ENCODE measurements around the gene MCAT.
"Not testable (repeated sequence)": the region's sequence is repeated elsewhere in the genome, so short reads cannot be mapped to it uniquely, and the experiment has no call there.

MCAT gene

DNA sequence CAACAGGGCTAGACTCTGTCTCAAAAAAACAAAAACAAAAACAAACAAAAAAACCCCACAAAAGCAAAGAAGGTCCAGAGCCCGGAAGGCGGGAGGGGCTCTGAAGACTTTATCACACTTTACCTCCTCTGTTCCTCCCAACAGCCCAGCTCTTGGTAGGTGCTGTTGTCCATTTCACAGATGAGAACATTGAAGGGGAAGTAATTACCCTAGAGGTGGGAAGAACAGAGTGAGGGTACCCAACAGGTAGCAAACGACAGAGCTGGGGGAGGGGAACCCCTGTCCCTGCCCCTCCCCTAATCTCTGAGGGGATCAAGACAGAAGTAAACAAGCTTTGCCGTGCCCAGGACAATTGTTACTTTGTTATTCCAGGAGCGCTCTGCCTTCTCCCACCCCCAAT, 33.7 kb downstream of the MCAT start:
- H3K9me3 ChIP-seq (ENCODE audit: control insufficient read depth, insufficient read depth, low read length): no peaks in the 10 kb centered on the region
- H3K27me3 ChIP-seq (ENCODE audit: control insufficient read depth, insufficient read depth, low read length): peaks cover 19% of the 10 kb centered on the region
- peaks cover 1% of the 10 kb centered on the region; the same call in 1 of the 2 replicates for H3K4me1 ChIP-seq (ENCODE audit: control insufficient read depth, insufficient read depth, low read length)
- H3K36me3 ChIP-seq (ENCODE audit: control insufficient read depth, insufficient read depth, low read length): no peaks in the 10 kb centered on the region
- no peak overlapping the region; the same call in 1 of the 2 replicates for H3K4me3 ChIP-seq (ENCODE audit: low read length)
- no CpG with 5 or more reads among the region's 5 CpGs for WGBS (ENCODE audit: insufficient coverage, insufficient read length)
- H3K27ac ChIP-seq (ENCODE audit: low read length): no peak overlapping the region
- DNase-seq (ENCODE audit: low read depth, low spot score): no peak

DNA sequence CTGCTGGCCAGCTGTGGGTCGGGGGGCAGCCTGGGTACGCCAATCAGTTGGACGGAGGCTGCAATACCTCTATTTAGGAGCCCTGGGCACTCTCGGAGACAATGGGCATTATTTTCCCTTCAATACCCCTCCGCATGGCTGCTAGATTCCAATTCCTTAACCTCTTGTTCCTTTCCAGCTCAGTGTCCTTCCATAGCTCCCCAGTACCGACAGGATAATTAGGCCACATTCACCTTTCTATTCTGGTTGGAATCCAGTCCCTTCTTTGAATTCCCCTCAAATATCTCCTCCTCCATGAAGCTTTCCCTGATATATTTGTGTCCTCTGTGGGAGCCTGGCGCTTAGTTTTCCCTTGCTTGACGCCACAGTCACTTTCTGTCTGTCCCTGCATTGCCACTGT, 36.9 kb downstream of the MCAT start:
- Histone ChIP-seq H3K27me3 (ENCODE audit: control insufficient read depth, insufficient read depth, low read length) (peaks cover 12% of the 10 kb centered on the region; the same call in 1 of the 2 replicates), H3K4me1 (ENCODE audit: control insufficient read depth, insufficient read depth, low read length) (peaks cover 1% of the 10 kb centered on the region; the same call in 1 of the 2 replicates), H3K9me3 (ENCODE audit: control insufficient read depth, insufficient read depth, low read length) (no peaks in the 10 kb centered on the region), H3K36me3 (ENCODE audit: control insufficient read depth, insufficient read depth, low read length) (no peaks in the 10 kb centered on the region), H3K27ac (ENCODE audit: low read length) (no peak overlapping the region), H3K4me3 (ENCODE audit: low read length) (no peak overlapping the region)
- no peak for DNase-seq (ENCODE audit: low read depth, low spot score)
- WGBS (ENCODE audit: insufficient coverage, insufficient read length): no CpG with 5 or more reads among the region's 8 CpGs

- not testable (repeated sequence) for H3K27ac ChIP-seq (ENCODE audit: low read length); H3K27me3 ChIP-seq (ENCODE audit: control insufficient read depth, insufficient read depth, low read length); H3K4me1 ChIP-seq (ENCODE audit: control insufficient read depth, insufficient read depth, low read length); H3K9me3 ChIP-seq (ENCODE audit: control insufficient read depth, insufficient read depth, low read length); H3K36me3 ChIP-seq (ENCODE audit: control insufficient read depth, insufficient read depth, low read length); DNase-seq (ENCODE audit: low read depth, low spot score); H3K4me3 ChIP-seq (ENCODE audit: low read length)
- WGBS (ENCODE audit: insufficient coverage, insufficient read length): no CpG with 5 or more reads among the region's 3 CpGs
These were observed 38.2 kb downstream of the MCAT start for GRCh38 chr22:43104950-43105349.

GRCh38 chr22:43104056-43104625, 39.1 kb downstream of the MCAT start:
- not testable (repeated sequence) for H3K27me3 ChIP-seq (ENCODE audit: control insufficient read depth, insufficient read depth, low read length); H3K9me3 ChIP-seq (ENCODE audit: control insufficient read depth, insufficient read depth, low read length); H3K4me1 ChIP-seq (ENCODE audit: control insufficient read depth, insufficient read depth, low read length); H3K36me3 ChIP-seq (ENCODE audit: control insufficient read depth, insufficient read depth, low read length); H3K27ac ChIP-seq (ENCODE audit: low read length); DNase-seq (ENCODE audit: low read depth, low spot score); H3K4me3 ChIP-seq (ENCODE audit: low read length)
- no CpG with 5 or more reads among the region's 15 CpGs for WGBS (ENCODE audit: insufficient coverage, insufficient read length)

DNA sequence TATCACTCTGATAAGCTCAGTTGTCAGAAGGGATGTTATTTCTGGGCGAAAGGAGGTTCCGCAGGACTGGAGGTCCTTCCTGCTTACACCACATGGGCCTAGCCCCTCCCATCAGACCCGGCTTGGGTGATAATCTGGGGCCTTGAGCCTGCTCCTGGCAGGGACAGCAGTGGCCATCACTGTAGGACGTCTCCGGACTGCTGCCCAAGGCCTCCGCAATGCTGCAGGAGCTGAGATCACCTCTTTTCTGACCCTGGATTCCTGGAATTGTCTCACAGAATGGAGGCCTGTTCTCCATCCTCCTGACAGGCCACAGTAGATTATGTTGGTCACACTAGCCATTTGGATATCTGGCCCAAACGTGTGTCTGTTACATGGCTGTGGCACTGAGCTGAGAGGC, 41.9 kb downstream of the MCAT start:
- no CpG with 5 or more reads among the region's 7 CpGs for WGBS (ENCODE audit: insufficient coverage, insufficient read length)

DNA sequence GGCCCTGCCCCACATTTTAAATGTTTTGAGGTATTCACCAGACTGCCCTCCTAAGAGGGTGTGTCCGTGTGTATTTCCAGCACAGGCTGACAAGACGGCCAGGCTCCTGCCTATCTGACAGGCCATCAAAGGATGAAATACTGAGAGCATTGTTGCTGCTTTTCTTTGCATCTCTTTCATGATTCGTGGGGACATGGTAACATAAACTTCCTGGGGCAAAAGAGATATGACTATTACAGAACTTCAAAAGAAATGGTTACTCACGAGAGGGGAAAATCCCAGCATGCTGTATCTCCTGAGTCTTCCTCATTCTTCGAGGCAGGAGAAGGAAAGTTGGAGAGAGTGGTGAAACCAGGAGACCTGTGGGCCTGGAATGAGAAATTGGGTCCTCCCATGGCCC, 43.0 kb downstream of the MCAT start:
- Histone ChIP-seq H3K27ac (ENCODE audit: low read length) (no peak overlapping the region), H3K9me3 (ENCODE audit: control insufficient read depth, insufficient read depth, low read length) (no peaks in the 10 kb centered on the region), H3K36me3 (ENCODE audit: control insufficient read depth, insufficient read depth, low read length) (no peaks in the 10 kb centered on the region), H3K27me3 (ENCODE audit: control insufficient read depth, insufficient read depth, low read length) (no peaks in the 10 kb centered on the region), H3K4me1 (ENCODE audit: control insufficient read depth, insufficient read depth, low read length) (no peaks in the 10 kb centered on the region), H3K4me3 (ENCODE audit: low read length) (no peak overlapping the region)
- no peak for DNase-seq (ENCODE audit: low read depth, low spot score)
- no CpG with 5 or more reads among the region's 5 CpGs for WGBS (ENCODE audit: insufficient coverage, insufficient read length)

More for the DNA sequence above, 41.9 kb downstream of the MCAT start:
- Histone ChIP-seq H3K27ac (ENCODE audit: low read length) (no peak overlapping the region), H3K36me3 (ENCODE audit: control insufficient read depth, insufficient read depth, low read length) (no peaks in the 10 kb centered on the region), H3K4me1 (ENCODE audit: control insufficient read depth, insufficient read depth, low read length) (no peaks in the 10 kb centered on the region), H3K27me3 (ENCODE audit: control insufficient read depth, insufficient read depth, low read length) (no peaks in the 10 kb centered on the region), H3K4me3 (ENCODE audit: low read length) (no peak overlapping the region), H3K9me3 (ENCODE audit: control insufficient read depth, insufficient read depth, low read length) (no peaks in the 10 kb centered on the region)
- DNase-seq (ENCODE audit: low read depth, low spot score): no peak

DNA sequence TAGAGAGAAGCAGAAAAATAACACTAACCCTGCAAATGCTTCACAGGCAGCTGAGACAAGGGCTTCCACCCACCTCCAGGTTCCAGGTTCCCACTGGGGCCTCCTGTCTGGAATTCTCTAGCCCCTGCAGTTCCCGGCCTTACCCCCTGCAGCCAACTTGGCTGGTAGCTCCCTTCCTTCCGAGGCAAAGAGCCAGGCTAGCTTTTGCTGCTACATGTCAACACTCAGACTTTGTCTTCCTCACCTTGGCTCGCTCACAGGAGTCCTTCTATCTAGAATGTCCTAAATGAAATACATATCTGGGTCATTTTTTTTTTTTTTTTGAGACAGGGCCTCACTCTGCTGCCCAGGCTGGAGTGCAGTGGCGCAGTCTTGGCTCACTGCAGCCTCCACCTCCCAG, 44.1 kb downstream of the MCAT start:
- WGBS (ENCODE audit: insufficient coverage, insufficient read length): no CpG with 5 or more reads among the region's 4 CpGs
- Histone ChIP-seq H3K4me1 (ENCODE audit: control insufficient read depth, insufficient read depth, low read length) (0 out of 2 replicates have a peak, but pooled peaks cover 2% of the 10 kb centered on the region), H3K4me3 (ENCODE audit: low read length) (no peak overlapping the region), H3K27ac (ENCODE audit: low read length) (no peak overlapping the region), H3K9me3 (ENCODE audit: control insufficient read depth, insufficient read depth, low read length) (no peaks in the 10 kb centered on the region), H3K36me3 (ENCODE audit: control insufficient read depth, insufficient read depth, low read length) (no peaks in the 10 kb centered on the region), H3K27me3 (ENCODE audit: control insufficient read depth, insufficient read depth, low read length) (no peaks in the 10 kb centered on the region)
- DNase-seq (ENCODE audit: low read depth, low spot score): no peak

- no CpG with 5 or more reads among the region's 4 CpGs for WGBS (ENCODE audit: insufficient coverage, insufficient read length)
- Histone ChIP-seq H3K27me3 (ENCODE audit: control insufficient read depth, insufficient read depth, low read length) (no peaks in the 10 kb centered on the region), H3K4me1 (ENCODE audit: control insufficient read depth, insufficient read depth, low read length) (0 out of 2 replicates have a peak, but pooled peaks cover 2% of the 10 kb centered on the region), H3K27ac (ENCODE audit: low read length) (no peak overlapping the region), H3K9me3 (ENCODE audit: control insufficient read depth, insufficient read depth, low read length) (no peaks in the 10 kb centered on the region), H3K36me3 (ENCODE audit: control insufficient read depth, insufficient read depth, low read length) (no peaks in the 10 kb centered on the region), H3K4me3 (ENCODE audit: low read length) (no peak overlapping the region)
- DNase-seq (ENCODE audit: low read depth, low spot score): no peak
These were observed 44.8 kb downstream of the MCAT start for GRCh38 chr22:43098356-43098755.

DNA sequence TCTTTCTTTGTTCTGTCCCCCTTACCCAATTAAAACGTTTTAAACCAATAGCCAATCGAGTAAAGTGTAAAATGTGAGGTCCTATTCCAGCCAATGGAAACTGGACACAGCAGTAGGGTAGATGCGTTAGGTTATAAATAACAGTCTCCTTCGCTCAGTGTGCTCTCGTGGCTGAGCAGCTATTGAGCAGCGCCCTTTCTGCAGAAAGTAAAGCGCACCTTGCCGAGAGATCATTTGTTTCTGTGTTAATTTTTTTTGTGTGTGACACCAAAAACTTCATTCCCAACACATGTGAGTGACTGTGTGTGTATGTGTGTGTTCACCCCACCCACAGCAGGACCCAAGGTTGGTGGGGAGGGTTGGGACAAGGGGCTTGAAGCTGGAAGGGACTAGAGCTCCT, 46.8 kb downstream of the MCAT start:
- H3K27me3 ChIP-seq (ENCODE audit: control insufficient read depth, insufficient read depth, low read length): no peaks in the 10 kb centered on the region
- DNase-seq (ENCODE audit: low read depth, low spot score): no peak
- WGBS (ENCODE audit: insufficient coverage, insufficient read length): no CpG with 5 or more reads among the region's 8 CpGs
- no peaks in the 10 kb centered on the region for H3K9me3 ChIP-seq (ENCODE audit: control insufficient read depth, insufficient read depth, low read length)
- H3K4me1 ChIP-seq (ENCODE audit: control insufficient read depth, insufficient read depth, low read length): 0 out of 2 replicates have a peak, but pooled peaks cover 2% of the 10 kb centered on the region
- no peaks in the 10 kb centered on the region for H3K36me3 ChIP-seq (ENCODE audit: control insufficient read depth, insufficient read depth, low read length)
- H3K27ac ChIP-seq (ENCODE audit: low read length): no peak overlapping the region
- no peak overlapping the region for H3K4me3 ChIP-seq (ENCODE audit: low read length)

- H3K9me3 ChIP-seq (ENCODE audit: control insufficient read depth, insufficient read depth, low read length): no peaks in the 10 kb centered on the region
- WGBS (ENCODE audit: insufficient coverage, insufficient read length): no CpG with 5 or more reads among the region's 4 CpGs
- 0 out of 2 replicates have a peak, but pooled peaks cover 3% of the 10 kb centered on the region for H3K4me1 ChIP-seq (ENCODE audit: control insufficient read depth, insufficient read depth, low read length)
- no peak overlapping the region for H3K27ac ChIP-seq (ENCODE audit: low read length)
- no peak overlapping the region for H3K4me3 ChIP-seq (ENCODE audit: low read length)
- no peaks in the 10 kb centered on the region for H3K36me3 ChIP-seq (ENCODE audit: control insufficient read depth, insufficient read depth, low read length)
- no peaks in the 10 kb centered on the region for H3K27me3 ChIP-seq (ENCODE audit: control insufficient read depth, insufficient read depth, low read length)
- no peak for DNase-seq (ENCODE audit: low read depth, low spot score)
These were observed 48.6 kb downstream of the MCAT start for GRCh38 chr22:43094551-43094950.

DNA sequence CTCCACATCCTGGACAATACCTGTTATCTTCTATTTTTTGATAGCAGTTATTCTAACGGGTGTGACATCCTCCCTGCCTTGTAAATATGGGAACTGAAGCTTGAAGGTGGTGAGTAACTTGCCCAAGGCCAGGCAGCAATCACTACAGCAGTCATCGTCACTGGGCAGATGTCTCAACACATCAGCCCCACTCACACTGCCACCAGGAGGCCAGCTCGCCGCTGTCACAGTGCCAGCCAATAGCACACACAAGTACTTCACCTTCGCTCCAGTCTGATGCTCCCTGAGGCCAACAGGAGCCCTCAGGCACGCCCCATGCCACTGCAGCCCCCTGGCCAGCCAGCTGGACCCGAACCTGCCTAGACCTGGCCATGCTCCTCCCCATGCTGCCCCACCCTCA, 49.1 kb downstream of the MCAT start:
- Histone ChIP-seq H3K27me3 (ENCODE audit: control insufficient read depth, insufficient read depth, low read length) (no peaks in the 10 kb centered on the region), H3K4me1 (ENCODE audit: control insufficient read depth, insufficient read depth, low read length) (0 out of 2 replicates have a peak, but pooled peaks cover 3% of the 10 kb centered on the region), H3K9me3 (ENCODE audit: control insufficient read depth, insufficient read depth, low read length) (no peaks in the 10 kb centered on the region), H3K36me3 (ENCODE audit: control insufficient read depth, insufficient read depth, low read length) (no peaks in the 10 kb centered on the region), H3K27ac (ENCODE audit: low read length) (no peak overlapping the region), H3K4me3 (ENCODE audit: low read length) (no peak overlapping the region)
- no CpG with 5 or more reads among the region's 7 CpGs for WGBS (ENCODE audit: insufficient coverage, insufficient read length)
- DNase-seq (ENCODE audit: low read depth, low spot score): no peak

Data from iPS DF 6.9 (cell line).